Measurements from ENCODE around the gene DLK1.

Gene DLK1

DNA sequence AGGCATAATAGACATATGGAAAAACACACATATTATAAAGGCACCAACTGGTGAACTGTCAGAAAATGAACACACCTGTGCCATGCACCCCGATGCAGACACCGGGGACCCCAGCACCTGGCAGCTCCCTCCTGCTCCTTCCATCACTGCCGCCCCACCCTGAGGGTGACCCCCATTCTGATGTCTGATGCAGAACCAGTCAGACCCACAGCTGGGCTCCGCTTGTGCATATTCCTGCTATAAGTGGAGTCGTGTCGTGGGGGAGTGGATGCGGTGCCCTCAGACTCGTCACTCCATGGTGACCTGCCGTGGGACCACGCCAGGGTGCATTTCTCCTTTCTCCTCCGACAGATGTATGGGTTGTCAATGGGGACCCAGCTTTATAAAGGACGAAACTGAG is 53.6 kb downstream of the DLK1 start:
- DNase-seq = no peak

DNA sequence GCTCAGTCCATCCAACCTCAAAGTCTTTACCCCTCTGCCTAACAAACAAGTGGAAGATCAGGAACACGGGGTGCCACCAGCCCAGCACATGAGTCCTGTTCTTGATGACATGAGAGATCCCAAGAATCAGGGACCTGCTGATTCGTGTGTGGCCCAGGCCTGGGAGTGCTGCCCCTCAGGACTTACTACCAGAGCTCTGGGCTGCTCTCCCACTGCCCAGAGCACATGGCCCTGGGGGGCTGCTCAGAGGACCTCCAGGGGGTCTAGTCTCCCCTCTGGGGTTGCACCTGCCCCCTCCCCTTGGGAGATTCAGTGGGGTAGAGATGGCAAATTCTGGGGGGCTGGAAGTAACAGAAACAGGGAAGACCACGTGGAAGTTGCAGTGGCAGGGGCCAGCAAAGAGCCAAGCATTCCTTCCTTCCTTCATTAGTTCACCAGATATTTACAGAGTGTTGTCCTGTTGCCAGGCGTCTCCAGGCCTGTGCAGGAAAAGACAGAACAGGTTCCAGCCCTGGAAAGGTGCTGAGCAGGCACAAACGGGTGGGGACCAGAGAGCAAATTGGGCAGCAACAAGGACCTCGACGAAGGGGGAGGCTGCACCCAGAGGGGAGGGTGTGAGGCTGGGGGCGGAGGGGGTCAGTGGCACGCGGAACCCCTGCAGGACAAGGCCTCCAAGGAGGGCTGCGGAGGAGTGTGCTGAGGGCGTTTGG is 54.1 kb downstream of the DLK1 start:
- no peak for DNase-seq

- no peak for DNase-seq
These were observed 55.3 kb downstream of the DLK1 start for GRCh38 chr14:100781952-100782351.

GRCh38 chr14:100782516-100783320 is 56.0 kb downstream of the DLK1 start:
- no peak for DNase-seq

DNA sequence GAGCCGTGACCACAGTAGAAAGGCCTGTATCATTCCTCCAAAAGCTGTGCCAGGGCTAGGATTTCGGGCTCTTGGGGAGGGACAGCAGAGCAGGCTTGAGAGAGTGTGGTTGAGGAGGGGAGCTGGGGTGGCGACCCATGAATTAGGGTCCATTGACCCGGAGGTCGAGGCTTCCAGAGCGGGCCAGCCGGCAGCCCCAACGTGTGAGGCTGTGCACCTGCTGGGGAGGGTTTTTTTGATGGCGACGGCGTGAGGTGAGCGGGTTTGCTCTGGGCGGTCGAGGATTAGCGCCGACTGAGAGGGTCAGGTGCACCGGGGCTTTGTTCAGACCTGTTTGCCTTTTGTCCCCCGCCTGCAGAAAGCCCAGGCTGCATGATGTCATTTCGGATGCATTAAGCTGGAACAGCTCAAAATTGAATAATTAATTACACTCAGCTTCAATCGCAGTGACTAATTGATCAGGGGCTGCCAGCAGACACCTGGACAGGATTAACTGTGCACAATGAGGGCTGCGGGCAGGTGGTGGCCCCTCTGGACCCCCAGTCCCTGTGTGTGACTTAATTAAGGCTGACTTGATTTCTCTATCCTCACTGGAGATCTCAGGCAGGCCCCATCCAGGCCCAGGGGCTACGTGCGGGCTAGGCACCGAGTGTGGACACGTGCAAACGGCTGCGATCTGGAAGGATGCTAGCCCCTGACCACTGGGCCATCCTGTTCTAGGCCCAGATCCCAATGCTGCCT is 57.1 kb downstream of the DLK1 start:
- no peak for DNase-seq

GRCh38 chr14:100784523-100785337 is 58.0 kb downstream of the DLK1 start:
- no peak for DNase-seq

- no peak for DNase-seq
These were observed 58.6 kb downstream of the DLK1 start for GRCh38 chr14:100785338-100785615.

GRCh38 chr14:100785626-100786025 is 58.9 kb downstream of the DLK1 start:
- DNase-seq = no peak

DNA sequence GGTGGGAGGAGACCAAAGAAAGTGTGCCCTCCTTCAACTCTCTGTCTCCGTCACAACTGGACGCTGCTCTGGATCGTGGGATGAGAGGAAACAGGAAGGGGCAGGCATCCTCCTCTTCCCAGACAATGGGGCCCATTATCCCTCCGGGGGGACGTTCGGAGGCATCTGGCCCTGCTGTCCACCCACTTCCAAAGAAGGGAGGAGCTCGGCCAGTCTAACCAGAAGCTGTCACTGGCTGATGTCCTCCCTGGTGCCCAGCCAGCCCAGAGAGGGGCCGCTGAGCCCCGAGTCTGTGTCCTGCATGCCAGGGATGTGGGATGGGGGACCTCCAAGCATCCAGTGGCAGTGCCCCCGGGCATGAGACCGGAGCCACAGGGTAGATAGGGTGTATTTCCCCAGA is 59.4 kb downstream of the DLK1 start:
- no peak for DNase-seq

DNA sequence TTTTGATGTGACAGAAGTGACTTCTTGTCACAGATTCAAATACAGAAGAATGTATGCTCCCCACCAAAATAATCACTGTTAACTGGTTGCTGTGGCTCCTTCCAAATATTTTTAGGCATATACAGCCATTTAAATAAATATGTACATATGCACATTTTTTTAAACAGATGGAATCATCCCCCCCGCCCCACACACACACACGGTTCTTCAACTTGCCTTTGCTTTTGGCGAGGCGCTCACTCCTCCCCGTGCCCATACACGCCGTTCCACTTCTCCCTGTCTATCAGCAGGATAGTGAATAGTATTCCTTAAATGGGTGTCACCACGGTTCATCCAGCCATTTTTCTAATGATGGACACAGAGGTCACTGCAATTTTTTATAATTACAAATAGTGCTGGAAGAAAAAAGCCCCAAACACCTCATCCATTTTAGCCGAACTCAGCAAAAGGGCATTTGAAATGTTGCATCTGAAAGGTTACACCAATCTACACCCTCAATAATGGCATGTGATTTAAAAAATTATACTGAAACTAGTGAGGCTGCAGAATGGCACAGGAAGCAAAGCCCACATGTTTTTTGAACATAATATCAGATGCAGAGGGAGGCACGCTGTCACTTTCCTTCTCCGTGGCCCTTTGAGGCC is 60.0 kb downstream of the DLK1 start:
- no peak for DNase-seq

GRCh38 chr14:100787659-100788058 is 61.0 kb downstream of the DLK1 start:
- no peak for DNase-seq

All from stimulated activated CD4-positive, alpha-beta T cell treated with anti-CD3 and anti-CD28 coated beads, Interleukin-15, amount 100 ng/mL, for 24 hours (primary cell).